ENCODE results near the gene PCGF3. TPM values are rescaled to one million over a fixed set of nuclear protein-coding genes. Genes with fewer than 3 reads are reported as not detected.
"Not testable (repeated sequence)": the region's sequence is repeated elsewhere in the genome, so short reads cannot be mapped to it uniquely, and the experiment has no call there.

PCGF3 gene
- total RNA-seq, 2 donors from 2014 or later: 59.0 to 135 TPM

DNA sequence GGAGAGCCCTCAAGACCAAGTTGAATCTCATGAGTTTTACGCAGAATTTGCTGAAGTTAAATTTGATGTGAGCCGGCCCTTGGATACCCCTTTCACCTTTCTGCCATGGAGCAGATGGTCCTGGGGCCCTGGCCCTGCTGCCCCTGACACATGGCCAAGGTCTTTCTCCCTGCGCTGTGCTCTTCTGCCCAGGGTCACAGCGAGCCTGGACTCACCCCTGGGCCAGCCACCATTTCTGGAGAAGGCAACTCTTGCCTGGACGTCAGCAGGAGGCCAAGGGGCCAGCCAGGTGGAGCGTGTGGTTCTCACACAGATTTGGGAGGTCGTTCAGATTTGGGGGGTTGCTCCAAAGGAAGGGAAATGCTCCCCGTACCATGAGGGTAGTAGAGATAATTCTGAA, 30.0 kb downstream of the PCGF3 start:
- no peaks in the 10 kb centered on the region for H3K9me3 ChIP-seq
- 96% methylated on average over 8 of the region's 8 CpGs for WGBS
- DNase-seq (ENCODE audit: low spot score): no peak
- intact Hi-C loops (cut with DNase I): no loop called here
- TF ChIP-seq POLR2AphosphoS5 (IDR thresholded peaks at IDR 0.05) (no peak), POLR2A (IDR thresholded peaks at IDR 0.05) (no peak)
- TF ChIP-seq, protein P1, sequence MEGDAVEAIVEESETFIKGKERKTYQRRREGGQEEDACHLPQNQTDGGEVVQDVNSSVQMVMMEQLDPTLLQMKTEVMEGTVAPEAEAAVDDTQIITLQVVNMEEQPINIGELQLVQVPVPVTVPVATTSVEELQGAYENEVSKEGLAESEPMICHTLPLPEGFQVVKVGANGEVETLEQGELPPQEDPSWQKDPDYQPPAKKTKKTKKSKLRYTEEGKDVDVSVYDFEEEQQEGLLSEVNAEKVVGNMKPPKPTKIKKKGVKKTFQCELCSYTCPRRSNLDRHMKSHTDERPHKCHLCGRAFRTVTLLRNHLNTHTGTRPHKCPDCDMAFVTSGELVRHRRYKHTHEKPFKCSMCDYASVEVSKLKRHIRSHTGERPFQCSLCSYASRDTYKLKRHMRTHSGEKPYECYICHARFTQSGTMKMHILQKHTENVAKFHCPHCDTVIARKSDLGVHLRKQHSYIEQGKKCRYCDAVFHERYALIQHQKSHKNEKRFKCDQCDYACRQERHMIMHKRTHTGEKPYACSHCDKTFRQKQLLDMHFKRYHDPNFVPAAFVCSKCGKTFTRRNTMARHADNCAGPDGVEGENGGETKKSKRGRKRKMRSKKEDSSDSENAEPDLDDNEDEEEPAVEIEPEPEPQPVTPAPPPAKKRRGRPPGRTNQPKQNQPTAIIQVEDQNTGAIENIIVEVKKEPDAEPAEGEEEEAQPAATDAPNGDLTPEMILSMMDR (IDR thresholded peaks at IDR 0.05): no peak
- no peak overlapping the region for H3K27ac ChIP-seq
- H3K36me3 ChIP-seq: peaks cover 6 to 32% of the 10 kb centered on the region in 2 donors
- H3K4me1 ChIP-seq (replicated peaks): no peaks in the 10 kb centered on the region
- H3K27me3 ChIP-seq (replicated peaks; ENCODE audit: insufficient read depth): no peaks in the 10 kb centered on the region
- H3K4me3 ChIP-seq: no peak overlapping the region

DNA sequence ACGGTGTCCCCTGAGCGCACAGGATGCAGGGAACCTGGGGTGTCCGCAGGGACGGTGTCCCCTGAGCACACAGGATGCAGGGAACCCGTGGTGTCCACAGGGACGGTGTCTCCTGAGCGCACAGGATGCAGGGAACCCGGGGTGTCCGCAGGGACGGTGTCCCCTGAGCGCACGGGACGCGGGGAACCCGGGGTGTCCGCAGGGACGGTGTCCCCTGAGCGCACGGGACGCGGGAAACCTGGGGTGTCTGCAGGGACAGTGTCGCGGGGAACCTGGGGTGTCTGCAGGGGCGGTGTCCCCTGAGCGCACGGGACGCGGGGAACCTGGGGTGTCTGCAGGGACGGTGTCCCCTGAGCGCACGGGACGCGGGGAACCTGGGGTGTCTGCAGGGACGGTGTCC, 30.9 kb downstream of the PCGF3 start:
- DNase-seq (ENCODE audit: low spot score); H3K9me3 ChIP-seq; H3K4me1 ChIP-seq (replicated peaks); intact Hi-C loops (cut with DNase I); H3K27me3 ChIP-seq (replicated peaks; ENCODE audit: insufficient read depth); H3K4me3 ChIP-seq; H3K27ac ChIP-seq: not testable (repeated sequence)
- WGBS: 96% methylated on average over 29 of the region's 34 CpGs
- peaks cover 6 to 32% of the 10 kb centered on the region in 2 donors for H3K36me3 ChIP-seq

DNA sequence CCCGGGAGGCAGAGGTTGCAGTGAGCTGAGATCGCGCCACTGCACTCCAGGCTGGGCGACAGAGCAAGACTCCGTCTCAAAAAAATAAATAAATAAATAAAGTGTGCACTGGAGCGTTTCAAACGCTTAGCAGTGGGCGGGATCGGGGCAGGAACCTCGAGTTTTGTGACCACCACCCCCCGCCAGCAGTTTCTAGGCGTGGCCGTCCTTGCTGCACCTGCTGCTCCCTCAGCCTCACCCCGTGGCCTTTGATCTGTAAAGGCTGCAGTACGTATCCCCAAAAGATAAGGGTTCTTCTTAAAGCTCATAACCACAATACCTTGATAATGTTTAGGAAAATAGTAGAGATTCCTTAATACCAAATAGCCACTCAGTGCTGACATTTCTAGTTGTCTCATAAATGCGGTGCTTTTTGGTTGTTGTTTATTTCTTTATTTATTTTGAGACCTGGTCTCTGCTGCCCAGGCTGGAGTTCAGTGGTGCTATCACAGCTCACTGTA, 33.2 kb downstream of the PCGF3 start:
- no peaks in the 10 kb centered on the region for H3K27me3 ChIP-seq (replicated peaks; ENCODE audit: insufficient read depth)
- DNase-seq (ENCODE audit: low spot score): no peak
- TF ChIP-seq POLR2A (IDR thresholded peaks at IDR 0.05): no peak
- no peak for TF ChIP-seq POLR2AphosphoS5 (IDR thresholded peaks at IDR 0.05)
- no peak overlapping the region for H3K27ac ChIP-seq
- H3K9me3 ChIP-seq: no peaks in the 10 kb centered on the region
- no peaks in the 10 kb centered on the region for H3K4me1 ChIP-seq (replicated peaks)
- H3K36me3 ChIP-seq: peaks cover 3 to 18% of the 10 kb centered on the region in 2 donors
- whole genome bisulfite sequencing: 85% methylated on average over 16 of the region's 16 CpGs
- intact Hi-C loops (cut with DNase I): no loop called here
- no peak overlapping the region for H3K4me3 ChIP-seq

DNA sequence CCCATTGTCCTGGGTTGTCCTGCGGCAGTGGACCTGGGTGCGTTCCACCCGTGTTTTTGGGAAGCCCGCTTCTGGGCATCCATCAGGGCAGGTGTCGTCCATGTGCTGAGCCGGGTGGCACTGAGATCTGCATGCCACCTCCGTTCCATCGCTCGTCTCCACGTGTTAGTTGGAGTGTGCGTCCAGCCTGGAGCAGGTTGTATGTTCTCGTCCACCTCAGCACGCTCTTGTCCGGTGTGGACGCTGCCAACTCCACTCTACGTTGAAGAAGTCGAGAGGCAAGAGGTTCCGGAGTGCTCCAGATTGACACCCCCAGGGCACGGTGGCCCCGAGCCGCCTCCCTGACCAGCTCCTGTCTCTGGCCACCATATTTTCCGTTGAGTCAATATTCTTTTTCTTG, 33.9 kb downstream of the PCGF3 start:
- TF ChIP-seq, protein P1 (IDR thresholded peaks at IDR 0.05): no peak
- TF ChIP-seq POLR2A (IDR thresholded peaks at IDR 0.05) (no peak), POLR2AphosphoS5 (IDR thresholded peaks at IDR 0.05) (no peak)
- intact Hi-C loops (cut with DNase I): no loop called here
- Histone ChIP-seq H3K36me3 (peaks cover 0 to 13% of the 10 kb centered on the region in 2 donors), H3K4me3 (no peak overlapping the region), H3K4me1 (replicated peaks) (no peaks in the 10 kb centered on the region), H3K27me3 (replicated peaks; ENCODE audit: insufficient read depth) (no peaks in the 10 kb centered on the region), H3K27ac (no peak overlapping the region), H3K9me3 (no peaks in the 10 kb centered on the region)
- WGBS: 95% methylated on average over 22 of the region's 22 CpGs
- DNase-seq (ENCODE audit: low spot score): no peak

DNA sequence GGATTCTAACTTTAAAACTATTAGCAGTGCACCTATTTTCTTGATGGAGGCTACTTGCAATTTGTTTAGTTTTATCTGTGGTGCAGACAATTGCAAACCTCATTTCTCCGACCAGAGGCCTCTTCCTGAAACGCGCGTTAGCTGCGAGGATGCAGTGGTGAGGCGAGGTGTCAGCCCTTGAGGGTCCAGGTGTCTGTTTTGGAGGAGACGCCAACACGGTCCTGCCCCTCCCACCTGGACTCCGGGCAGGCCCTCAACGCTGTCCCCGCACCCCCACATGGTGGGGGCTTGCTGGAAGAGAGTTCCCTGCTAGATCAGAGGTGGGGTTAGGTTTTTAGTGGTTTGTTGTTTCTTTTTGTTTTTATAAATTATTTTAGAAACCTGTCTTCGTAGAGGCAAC, 34.4 kb downstream of the PCGF3 start:
- Histone ChIP-seq H3K4me3 (no peak overlapping the region), H3K4me1 (replicated peaks) (no peaks in the 10 kb centered on the region), H3K9me3 (no peaks in the 10 kb centered on the region), H3K27ac (no peak overlapping the region), H3K27me3 (replicated peaks; ENCODE audit: insufficient read depth) (no peaks in the 10 kb centered on the region), H3K36me3 (peaks cover 0 to 13% of the 10 kb centered on the region in 2 donors)
- intact Hi-C loops (cut with DNase I): no loop called here
- DNase-seq (ENCODE audit: low spot score): no peak
- 86% methylated on average over 12 of the region's 12 CpGs for WGBS
- TF ChIP-seq, protein P1 (IDR thresholded peaks at IDR 0.05): no peak
- TF ChIP-seq POLR2A (IDR thresholded peaks at IDR 0.05) (no peak), POLR2AphosphoS5 (IDR thresholded peaks at IDR 0.05) (no peak)

DNA sequence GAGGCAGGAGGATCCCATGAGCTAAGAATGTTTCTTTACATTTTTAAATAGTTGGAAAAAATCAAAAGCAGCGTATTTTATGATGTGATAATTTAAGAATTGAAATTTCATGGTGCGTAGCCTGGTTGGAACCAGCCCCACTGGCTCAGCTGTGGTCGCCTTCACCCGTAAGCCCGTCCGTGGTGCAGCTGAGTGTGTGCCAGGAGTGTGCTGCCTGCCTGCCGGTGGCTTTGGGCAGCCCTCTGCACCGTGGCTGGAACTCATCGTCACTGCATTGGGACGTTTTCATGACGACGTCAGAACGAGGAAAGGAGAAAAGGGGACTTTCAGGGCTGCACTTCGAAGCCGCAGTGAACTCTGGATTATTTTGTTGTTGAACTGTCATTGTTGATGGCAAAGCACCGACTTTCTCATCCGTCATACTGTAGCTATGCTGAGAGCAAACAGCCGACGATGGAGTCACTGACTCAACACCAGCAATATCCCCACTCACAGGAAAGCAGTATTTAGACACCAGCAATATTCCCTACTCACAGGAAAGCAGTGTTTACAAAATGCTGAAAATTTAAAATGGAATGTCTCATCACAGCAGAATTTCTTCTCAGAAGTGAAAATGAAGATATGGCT, 35.1 kb downstream of the PCGF3 start:
- H3K27ac ChIP-seq: no peak overlapping the region
- no peak for DNase-seq (ENCODE audit: low spot score)
- H3K36me3 ChIP-seq: peaks cover 0 to 6% of the 10 kb centered on the region in 2 donors
- H3K27me3 ChIP-seq (replicated peaks; ENCODE audit: insufficient read depth): no peaks in the 10 kb centered on the region
- intact Hi-C loops (cut with DNase I): no loop called here
- no peaks in the 10 kb centered on the region for H3K4me1 ChIP-seq (replicated peaks)
- H3K4me3 ChIP-seq: no peak overlapping the region
- TF ChIP-seq, protein P1 (IDR thresholded peaks at IDR 0.05): no peak
- TF ChIP-seq POLR2A (IDR thresholded peaks at IDR 0.05) (no peak), POLR2AphosphoS5 (IDR thresholded peaks at IDR 0.05) (no peak)
- no peaks in the 10 kb centered on the region for H3K9me3 ChIP-seq
- 81% methylated on average over 19 of the region's 19 CpGs for WGBS

Measured in prostate gland (tissue), 2 donors.